ENCODE measurements around the gene FRMPD4.
A peak's percentile ranks its signal among the peaks of the same experiment; 100 is the strongest.

Gene FRMPD4

DNA sequence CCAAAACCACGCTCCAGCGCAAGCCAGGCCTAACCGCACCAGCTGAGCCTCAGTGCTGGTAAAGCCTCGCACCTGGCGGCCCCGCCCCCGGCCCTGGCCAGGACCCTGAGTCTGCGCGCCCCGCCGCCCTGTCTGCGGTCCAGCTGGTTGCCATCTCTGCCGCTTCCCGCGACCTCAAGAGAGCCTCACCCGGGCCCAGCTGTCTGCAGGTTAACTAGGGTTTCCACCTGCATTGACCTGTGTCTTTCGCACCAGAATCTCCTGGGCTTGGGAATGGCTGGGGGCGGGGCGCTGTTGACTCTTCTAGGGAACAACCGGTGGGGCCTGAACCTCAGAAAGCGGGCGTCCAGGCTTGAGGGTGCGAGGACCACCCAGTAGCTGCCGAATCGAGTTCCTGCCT lies 445.3 kb downstream of the FRMPD4 start:
- no peak for DNase-seq (ENCODE audit: low read depth)
- TF ChIP-seq, protein P1, sequence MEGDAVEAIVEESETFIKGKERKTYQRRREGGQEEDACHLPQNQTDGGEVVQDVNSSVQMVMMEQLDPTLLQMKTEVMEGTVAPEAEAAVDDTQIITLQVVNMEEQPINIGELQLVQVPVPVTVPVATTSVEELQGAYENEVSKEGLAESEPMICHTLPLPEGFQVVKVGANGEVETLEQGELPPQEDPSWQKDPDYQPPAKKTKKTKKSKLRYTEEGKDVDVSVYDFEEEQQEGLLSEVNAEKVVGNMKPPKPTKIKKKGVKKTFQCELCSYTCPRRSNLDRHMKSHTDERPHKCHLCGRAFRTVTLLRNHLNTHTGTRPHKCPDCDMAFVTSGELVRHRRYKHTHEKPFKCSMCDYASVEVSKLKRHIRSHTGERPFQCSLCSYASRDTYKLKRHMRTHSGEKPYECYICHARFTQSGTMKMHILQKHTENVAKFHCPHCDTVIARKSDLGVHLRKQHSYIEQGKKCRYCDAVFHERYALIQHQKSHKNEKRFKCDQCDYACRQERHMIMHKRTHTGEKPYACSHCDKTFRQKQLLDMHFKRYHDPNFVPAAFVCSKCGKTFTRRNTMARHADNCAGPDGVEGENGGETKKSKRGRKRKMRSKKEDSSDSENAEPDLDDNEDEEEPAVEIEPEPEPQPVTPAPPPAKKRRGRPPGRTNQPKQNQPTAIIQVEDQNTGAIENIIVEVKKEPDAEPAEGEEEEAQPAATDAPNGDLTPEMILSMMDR (conservative IDR thresholded peaks at IDR 0.05; ENCODE audit: low read depth, low read length) = no peak
- H3K4me3 ChIP-seq (ENCODE audit: low read length) = no peak overlapping the region

DNA sequence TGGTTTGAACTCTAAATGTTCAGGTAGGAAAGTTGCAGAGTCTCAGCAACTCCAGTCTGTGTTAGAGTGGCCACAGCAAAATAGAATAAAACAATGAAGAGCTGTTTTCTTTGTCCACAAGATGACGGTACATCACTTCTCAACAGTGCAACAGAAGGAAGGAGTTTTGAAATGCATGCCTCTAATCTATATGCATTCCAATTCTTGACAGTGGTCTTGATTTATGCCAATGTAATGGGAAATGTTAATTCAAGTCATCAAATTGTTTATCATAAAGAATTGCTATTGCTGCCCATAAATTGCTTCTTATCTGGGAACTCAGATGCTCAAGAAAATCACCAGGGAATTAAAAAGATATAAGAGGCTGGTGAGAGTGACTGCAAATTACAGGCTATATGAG lies 457.4 kb downstream of the FRMPD4 start:
- DNase-seq (ENCODE audit: low read depth) = no peak
- TF ChIP-seq, protein P1 (conservative IDR thresholded peaks at IDR 0.05; ENCODE audit: low read depth, low read length) = no peak
- H3K4me3 ChIP-seq (ENCODE audit: low read length) = no peak overlapping the region

DNA sequence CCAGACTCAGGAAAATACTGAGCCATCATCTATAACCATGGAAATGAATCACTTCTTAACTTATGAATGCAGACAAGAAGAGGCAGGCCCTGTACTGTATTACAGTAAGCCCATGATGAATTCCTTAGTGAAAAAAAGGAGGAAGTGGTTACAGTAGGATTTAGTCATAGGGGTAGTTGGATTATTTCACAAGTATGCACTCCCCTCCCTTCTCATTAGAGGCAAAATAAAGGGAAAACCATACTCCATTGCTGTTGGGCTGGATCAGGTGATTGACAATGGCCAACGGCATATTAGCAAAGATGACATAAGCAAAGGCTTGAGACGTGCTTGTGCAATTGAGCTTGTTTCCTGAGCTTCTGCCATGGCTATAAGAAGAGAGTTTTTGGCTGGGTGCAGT lies 471.8 kb downstream of the FRMPD4 start:
- TF ChIP-seq, protein P1 (conservative IDR thresholded peaks at IDR 0.05; ENCODE audit: low read depth, low read length) = no peak
- peak; percentile 67 for DNase-seq (ENCODE audit: low read depth)
- no peak overlapping the region for H3K4me3 ChIP-seq (ENCODE audit: low read length)

DNA sequence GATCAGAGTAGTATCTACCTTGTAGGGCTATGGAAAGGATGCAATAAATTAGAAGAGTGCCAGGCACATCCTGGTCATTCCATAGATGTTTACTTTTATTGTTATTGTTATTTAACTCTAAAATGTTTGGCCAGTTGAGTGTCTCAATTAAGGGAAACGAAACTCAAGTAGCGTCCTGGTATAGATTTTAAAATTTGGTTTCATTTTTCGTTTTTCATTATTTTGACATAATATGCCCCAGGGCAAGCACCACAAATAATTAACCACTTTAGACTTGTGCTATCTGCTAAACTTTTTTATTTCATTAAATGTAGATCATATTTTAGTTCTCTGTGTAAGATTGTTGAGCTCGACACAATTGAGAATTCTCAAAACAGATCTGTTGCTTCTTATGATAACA lies 473.2 kb downstream of the FRMPD4 start:
- no peak overlapping the region for H3K4me3 ChIP-seq (ENCODE audit: low read length)
- TF ChIP-seq, protein P1 (conservative IDR thresholded peaks at IDR 0.05; ENCODE audit: low read depth, low read length) = no peak
- no peak for DNase-seq (ENCODE audit: low read depth)

DNA sequence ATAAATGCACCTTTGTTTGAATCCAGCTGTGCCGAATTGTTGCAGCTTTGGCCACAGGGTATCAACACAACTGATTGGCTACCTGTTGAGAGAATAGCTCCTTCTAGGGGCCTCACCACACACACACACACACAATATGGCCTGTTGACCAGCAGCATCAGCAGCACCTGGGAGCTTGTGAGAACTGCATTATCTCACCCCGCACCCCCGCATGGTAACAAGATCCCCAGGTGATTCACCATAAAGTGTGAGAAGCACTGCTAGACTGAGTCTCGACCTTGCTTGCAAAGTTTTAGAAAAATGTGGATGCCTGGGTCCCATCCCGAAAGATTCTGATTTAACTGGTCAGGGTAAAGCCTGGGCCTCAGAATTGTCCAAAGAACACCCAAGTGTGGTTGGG lies 476.0 kb downstream of the FRMPD4 start:
- no peak overlapping the region for H3K4me3 ChIP-seq (ENCODE audit: low read length)
- no peak for DNase-seq (ENCODE audit: low read depth)
- TF ChIP-seq, protein P1 (conservative IDR thresholded peaks at IDR 0.05; ENCODE audit: low read depth, low read length) = no peak

DNA sequence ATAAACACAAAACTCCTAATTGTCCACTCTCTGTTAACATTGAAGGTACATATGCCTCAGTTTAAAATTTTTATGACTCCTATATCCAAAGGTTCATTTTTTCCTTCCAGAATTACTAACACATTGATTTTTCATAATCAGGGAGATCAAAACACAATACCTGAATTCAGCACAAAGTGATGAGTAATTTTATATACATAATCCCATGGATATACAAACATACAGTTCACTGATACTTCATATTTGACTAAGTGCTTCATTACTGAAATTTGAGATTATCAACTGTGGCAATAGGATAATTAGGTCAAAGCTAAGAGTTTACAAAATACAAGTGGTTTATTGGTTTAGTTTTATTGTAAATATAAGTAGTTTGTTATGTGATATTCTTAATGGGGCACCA lies 476.8 kb downstream of the FRMPD4 start:
- DNase-seq (ENCODE audit: low read depth) = no peak
- TF ChIP-seq, protein P1 (conservative IDR thresholded peaks at IDR 0.05; ENCODE audit: low read depth, low read length) = no peak
- H3K4me3 ChIP-seq (ENCODE audit: low read length) = no peak overlapping the region

DNA sequence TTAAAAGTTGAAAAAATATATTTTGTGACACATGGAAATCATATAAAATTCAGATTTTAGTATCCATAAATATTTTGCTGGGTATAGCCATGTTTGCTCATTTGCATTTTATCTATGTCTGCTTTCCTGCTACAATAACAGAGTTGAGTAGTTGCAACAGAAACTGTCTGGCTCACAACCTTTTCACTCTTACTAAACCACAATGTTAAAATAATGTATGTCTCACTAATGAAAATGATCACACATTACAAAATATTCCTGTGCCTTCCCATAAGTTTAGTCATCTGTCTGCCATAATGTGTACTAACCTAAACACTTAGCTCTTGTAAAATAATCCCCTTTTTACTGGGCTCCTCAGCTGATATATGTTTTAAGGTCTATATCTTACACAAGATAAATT lies 479.0 kb downstream of the FRMPD4 start:
- no peak for DNase-seq (ENCODE audit: low read depth)
- H3K4me3 ChIP-seq (ENCODE audit: low read length) = no peak overlapping the region
- TF ChIP-seq, protein P1 (conservative IDR thresholded peaks at IDR 0.05; ENCODE audit: low read depth, low read length) = no peak

All from retinal pigment epithelial cell (primary cell).